HG02981 (cell line): ENCODE data around the gene FADS1.

ENCODE experiments used
- ATAC-seq: cut with Tn5 transposase; IDR thresholded peaks from one replicate; pipeline ENCODE4 v1.9.1; 2021; ENCODE audit warnings: mild to moderate bottlenecking, moderate library complexity; ENCODE audit not compliant: unreplicated experiment

Gene FADS1

GRCh38 chr11:61797263-61797944, 19.4 kb downstream of the FADS1 start:
- no peak for ATAC-seq

DNA sequence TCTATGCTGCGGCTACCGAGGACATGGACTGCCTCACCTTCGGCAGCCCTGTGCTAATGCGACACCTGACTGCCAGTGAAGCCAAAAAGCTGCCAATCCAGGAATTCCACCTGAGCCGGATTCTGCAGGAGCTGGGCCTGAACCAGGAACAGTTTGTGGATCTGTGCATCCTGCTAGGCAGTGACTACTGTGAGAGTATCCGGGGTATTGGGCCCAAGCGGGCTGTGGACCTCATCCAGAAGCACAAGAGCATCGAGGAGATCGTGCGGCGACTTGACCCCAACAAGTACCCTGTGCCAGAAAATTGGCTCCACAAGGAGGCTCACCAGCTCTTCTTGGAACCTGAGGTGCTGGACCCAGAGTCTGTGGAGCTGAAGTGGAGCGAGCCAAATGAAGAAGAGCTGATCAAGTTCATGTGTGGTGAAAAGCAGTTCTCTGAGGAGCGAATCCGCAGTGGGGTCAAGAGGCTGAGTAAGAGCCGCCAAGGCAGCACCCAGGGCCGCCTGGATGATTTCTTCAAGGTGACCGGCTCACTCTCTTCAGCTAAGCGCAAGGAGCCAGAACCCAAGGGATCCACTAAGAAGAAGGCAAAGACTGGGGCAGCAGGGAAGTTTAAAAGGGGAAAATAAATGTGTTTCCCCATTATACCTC, 20.8 kb downstream of the FADS1 start:
- no peak for ATAC-seq

- no peak for ATAC-seq
These were observed 21.3 kb downstream of the FADS1 start for GRCh38 chr11:61795459-61795858.

GRCh38 chr11:61794579-61794978, 22.2 kb downstream of the FADS1 start:
- ATAC-seq = no peak

- ATAC-seq = no peak
These were observed 23.0 kb downstream of the FADS1 start for GRCh38 chr11:61793829-61794204.

DNA sequence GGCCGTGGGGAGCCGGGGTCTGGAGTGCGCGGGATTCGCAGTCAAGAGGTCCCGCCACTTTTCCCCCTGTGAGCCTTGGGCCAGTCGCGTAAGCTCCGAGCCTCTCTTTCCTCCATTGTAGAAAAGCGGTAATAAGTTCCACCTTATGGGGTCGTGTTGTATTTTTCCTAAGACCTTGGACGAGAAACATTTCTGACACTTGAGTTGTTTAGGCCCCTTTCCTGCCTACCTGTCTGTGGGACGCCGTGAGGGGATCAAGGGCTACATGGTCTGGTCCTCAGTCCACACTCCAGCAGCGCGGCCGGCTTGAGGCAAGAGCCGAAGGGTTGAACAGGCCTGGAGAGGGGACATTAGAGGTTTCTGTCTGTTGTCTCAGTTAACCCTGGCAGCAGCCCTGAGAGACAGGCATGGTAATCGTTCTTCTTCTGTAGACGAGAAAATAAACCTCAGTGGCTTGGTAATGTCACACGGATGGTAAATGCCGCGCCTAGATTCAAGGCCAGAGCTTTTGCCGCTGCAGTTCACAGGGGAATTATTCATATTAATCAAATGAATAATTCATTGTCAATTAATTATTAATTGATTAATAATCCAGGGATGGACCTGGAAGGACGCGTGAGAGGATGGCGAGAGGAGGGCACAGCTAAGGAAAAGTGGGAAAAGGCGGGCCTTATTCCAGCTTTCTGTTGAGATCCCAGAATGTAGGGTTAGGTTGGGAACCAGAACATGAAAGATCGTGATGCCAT, 23.5 kb downstream of the FADS1 start:
- peak; percentile 19 for ATAC-seq

DNA sequence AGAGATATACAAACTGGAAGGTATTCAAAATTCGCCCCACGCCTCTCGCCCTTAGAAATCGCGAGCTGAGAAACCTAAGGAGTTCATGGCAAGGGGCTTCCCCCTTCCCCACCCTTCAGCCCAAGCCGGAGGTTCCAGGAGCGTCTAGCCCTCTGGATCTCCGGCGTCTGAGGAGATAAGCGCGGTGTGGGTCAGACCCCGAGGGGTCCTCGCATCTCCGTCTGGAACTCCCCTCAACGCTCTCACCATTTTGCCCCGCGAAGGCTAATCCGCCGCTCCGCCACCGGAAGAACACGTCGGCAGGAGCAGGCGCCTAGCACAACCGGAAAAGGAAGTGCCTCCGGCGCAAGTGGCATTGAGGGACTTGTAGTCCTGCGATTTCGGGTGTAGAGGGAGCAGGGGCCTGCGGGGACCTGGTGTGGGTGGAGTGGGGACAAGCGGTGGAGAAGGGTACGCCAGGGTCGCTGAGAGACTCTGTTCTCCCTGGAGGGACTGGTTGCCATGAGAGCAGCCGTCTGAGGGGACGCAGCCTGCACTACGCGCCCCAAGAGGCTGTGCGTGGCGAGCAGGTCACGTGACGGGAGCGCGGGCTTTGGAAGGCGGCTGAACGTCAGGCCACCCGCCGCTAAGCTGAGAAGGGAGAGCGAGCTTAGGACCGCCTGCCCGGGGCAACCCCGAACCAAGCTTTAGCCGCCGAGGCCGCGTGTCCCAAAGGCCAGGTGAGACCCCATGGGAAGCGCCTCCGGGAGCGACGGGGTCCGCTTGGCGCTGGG, 24.3 kb downstream of the FADS1 start, which contains the start of the genes FEN1 and TMEM258:
FEN1 (plus strand) TSS at position 602 of the 773 bp plus-strand sequence. CDS start 2,451 bp downstream, outside the sequence.
TMEM258 (minus strand) TSS at position 290 of the 773 bp plus-strand sequence; CDS start at position 249, 41 bp downstream.
- peak; percentile 76 for ATAC-seq

GRCh38 chr11:61791737-61792309, 25.0 kb downstream of the FADS1 start:
- peak; percentile 25 for ATAC-seq

GRCh38 chr11:61787928-61788491, 28.8 kb downstream of the FADS1 start:
- ATAC-seq = no peak

GRCh38 chr11:61785837-61786402, 30.9 kb downstream of the FADS1 start:
- ATAC-seq = no peak

DNA sequence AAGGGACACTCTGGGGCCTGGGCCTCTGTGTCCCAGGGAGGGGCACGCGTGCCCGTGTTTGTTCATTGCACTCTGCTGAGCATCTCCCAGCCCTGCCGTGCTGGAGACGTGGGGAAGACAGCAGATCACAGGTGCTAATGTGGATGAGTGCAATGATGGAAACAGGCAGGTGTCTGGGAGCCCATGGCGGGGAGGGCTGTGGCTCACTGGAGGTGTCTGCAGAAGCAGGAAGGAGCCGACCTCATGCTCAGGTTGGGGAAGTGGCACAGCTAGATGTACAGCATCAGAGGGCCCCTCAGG, 32.3 kb downstream of the FADS1 start:
- ATAC-seq = no peak

GRCh38 chr11:61783717-61784505, 32.9 kb downstream of the FADS1 start:
- no peak for ATAC-seq

- no peak for ATAC-seq
These were observed 34.0 kb downstream of the FADS1 start for GRCh38 chr11:61782841-61783240.

DNA sequence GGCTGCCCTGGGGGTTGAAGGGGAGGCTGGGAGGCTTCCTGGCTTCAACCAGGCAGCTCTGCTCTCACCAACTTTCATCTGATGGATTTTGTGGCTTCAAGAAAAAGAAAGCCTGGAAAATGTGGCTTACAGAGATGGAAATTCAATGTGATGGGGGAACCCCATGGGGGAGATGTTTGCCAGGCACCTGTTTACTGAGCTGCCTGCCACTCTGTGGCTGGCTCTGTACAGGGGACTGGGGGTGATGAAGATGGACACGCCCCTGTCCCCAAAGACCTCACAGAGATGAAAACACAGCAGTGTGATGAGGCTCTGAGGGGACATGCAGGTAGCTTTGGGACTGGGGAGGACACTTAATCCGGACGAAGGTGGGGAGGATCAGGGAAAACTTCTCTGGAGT, 34.5 kb downstream of the FADS1 start:
- no peak for ATAC-seq

DNA sequence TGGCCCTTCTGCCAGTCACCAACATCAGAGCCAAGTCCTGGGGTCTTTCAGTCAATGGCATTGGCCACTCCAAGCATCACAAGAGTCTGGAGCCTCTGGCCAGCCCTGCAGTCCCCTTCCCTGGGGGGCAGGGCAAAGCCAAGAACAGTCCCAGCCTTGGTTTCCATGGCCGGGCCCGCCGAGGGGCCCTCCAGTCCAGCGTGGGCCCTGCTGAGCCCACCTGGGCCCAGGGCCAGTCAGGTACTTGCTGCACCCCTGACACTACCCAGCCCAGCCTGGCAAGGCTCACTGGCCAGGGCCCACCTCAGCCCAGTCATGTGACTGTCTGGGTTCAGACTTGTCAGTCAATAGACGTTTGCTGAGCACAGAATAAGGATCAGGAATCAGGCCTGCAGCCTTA, 35.2 kb downstream of the FADS1 start:
- ATAC-seq = no peak

- no peak for ATAC-seq
These were observed 36.1 kb downstream of the FADS1 start for GRCh38 chr11:61780581-61781162.

- no peak for ATAC-seq
These were observed 36.9 kb downstream of the FADS1 start for GRCh38 chr11:61779666-61780525.
